Measurements from ENCODE around the gene NAXD.
"Not testable (repeated sequence)": the region's sequence is repeated elsewhere in the genome, so short reads cannot be mapped to it uniquely, and the experiment has no call there.

The NAXD gene

DNA sequence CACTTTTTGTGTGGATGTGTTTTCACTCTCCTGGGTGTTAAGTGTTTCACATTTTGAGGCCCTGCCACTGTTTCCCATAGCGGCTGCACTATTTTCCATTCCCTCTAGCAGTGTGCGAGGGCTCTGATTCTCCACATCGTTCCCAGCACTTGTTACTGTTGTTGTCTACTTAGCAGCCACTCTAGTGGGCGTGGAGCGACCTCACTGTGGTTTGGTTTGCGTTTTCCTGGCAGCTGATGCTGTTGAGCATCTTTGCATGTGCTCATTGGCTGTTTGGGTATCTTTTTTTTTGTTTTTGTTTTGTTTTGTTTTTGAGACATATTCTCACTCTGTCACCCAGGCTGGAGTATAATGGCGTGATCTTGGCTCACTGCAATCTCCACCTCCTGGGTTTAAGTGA is 14.4 kb downstream of the NAXD start:
- DNase-seq = no peak

GRCh38 chr13:110630566-110631119 is 15.3 kb downstream of the NAXD start:
- no peak for DNase-seq

DNA sequence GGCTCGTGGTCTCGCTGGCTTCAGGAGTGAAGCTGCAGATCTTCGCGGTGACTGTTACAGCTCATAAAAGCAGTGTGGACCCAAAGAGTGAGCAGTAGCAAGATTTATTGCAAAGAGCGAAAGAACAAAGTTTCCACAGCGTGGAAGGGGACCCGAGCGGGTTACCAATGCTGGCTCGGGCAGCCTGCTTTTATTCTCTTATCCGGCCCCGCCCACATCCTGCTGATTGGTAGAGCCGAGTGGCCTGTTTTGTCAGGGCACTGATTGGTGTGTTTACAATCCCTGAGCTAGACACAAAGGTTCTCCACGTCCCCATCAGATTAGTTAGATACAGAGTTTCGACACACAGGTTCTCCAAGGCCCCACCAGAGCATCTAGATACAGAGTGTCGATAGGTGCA is 16.9 kb downstream of the NAXD start:
- not testable (repeated sequence) for DNase-seq

GRCh38 chr13:110633776-110634175 is 18.4 kb downstream of the NAXD start:
- no peak for DNase-seq

DNA sequence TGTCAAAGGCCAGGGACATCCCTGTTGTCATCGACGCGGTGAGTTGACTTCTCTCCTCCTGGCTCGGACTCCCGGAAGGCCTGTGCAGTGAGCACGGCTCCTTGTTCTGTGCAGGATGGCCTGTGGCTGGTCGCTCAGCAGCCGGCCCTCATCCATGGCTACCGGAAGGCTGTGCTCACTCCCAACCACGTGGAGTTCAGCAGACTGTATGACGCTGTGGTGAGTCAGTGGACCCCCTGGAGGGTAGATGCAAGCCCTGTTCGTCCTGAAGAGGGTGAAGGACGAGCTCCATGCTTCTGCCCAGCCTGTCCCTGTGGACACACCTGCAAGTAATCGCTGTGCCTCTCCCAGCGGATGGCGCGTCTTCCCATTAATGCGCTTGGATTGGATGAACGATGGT is 19.2 kb downstream of the NAXD start:
- DNase-seq = no peak

DNA sequence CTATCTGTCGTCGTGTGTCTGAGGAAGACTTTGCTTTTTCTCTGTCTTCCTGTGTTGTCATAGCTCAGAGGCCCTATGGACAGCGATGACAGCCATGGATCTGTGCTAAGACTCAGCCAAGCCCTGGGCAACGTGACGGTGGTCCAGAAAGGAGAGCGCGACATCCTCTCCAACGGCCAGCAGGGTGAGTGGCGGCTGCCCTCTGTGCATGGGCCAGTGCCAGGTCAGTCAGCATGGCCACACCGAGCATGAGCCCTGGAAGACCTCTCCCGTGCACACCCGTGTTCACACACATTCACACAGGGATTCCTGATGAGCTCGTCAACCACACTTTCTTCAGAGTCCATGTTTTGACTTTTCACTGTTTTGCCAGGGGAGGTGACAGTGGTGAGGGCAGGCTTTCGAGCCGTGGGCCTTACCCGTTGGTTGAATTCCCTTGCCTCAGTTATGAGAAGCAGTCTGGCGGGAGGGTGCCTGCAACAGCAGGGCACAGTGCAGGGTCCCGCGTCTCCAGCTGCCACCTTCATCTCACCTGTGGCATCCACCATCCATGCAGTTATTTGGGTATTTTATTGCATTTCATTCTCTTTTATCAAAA is 20.2 kb downstream of the NAXD start:
- DNase-seq = no peak

- no peak for DNase-seq
These were observed 20.7 kb downstream of the NAXD start for GRCh38 chr13:110636053-110636475.

GRCh38 chr13:110636701-110637201 is 21.4 kb downstream of the NAXD start:
- no peak for DNase-seq

- DNase-seq = no peak
These were observed 21.9 kb downstream of the NAXD start for GRCh38 chr13:110637275-110637674.

DNA sequence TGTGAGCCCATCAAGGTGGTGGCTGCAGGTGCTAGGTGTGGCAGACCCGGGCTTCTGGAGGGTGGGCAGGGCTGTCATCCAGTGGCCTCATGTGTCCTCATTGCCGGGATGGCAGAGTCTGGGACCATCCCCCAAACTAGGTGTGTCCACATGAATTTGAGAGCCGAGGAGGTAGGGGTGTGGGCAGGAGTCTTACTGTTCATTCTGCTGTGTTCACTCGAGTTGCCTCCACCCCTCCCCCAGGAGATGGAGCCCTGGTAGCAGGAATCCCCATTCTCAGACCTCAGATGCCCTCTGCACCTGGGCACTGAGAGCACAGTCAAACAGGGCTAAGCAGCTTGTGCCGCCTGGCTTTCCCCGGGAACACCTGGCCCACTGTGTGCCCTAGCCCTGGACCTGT is 22.4 kb downstream of the NAXD start:
- no peak for DNase-seq

DNA sequence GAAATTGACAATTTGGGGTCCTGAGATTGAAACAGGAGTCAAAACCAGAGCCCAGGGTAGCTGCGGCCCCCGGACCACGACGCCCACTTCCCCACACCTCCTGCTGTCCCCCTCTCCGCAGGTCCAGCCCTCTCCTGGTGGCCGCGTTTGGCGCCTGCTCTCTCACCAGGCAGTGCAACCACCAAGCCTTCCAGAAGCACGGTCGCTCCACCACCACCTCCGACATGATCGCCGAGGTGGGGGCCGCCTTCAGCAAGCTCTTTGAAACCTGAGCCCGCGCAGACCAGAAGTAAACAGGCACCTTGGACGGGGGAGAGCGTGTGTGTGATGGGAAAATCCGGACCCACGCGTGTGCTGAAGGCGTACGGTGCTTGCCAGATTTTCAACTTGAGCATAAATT is 22.9 kb downstream of the NAXD start:
- DNase-seq = no peak

- no peak for DNase-seq
These were observed 23.8 kb downstream of the NAXD start for GRCh38 chr13:110638814-110639806.

- no peak for DNase-seq
These were observed 24.6 kb downstream of the NAXD start for GRCh38 chr13:110639935-110640334.

- no peak for DNase-seq
These were observed 25.3 kb downstream of the NAXD start for GRCh38 chr13:110640591-110641029.

- no peak for DNase-seq
These were observed 26.0 kb downstream of the NAXD start for GRCh38 chr13:110641055-110642015.

GRCh38 chr13:110642291-110642981 is 27.1 kb downstream of the NAXD start:
- DNase-seq = no peak

DNA sequence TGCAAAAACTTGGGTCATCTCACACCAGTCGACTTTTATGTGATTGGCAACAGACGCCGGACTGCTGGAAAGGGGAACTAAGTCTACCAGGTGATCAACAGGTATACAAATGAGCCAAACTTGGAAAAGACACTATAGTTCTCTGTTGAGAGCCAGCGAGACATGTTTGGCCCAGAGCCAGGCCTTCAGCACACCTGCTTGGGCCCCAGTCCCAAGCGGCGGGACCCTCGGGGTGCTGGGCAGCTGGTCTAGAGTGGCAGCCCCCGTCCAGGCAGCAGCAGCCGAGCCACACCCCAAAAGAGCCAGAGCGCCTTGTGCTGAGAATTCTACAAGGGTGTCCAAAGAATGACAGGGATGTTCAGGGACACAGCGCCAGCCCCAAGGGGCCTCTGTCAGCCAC is 28.0 kb downstream of the NAXD start:
- DNase-seq = no peak

GRCh38 chr13:110643768-110644421 is 28.6 kb downstream of the NAXD start:
- DNase-seq = no peak

GRCh38 chr13:110644892-110645521 is 29.7 kb downstream of the NAXD start:
- peak; percentile 29 for DNase-seq

- DNase-seq = no peak
These were observed 30.4 kb downstream of the NAXD start for GRCh38 chr13:110645750-110646149.

Measured in NCI-H524 treated with DMSO at 0.1 percent for 48 hours (cell line).